ENCODE results near the gene SAMD3. TPM values are rescaled to one million over a fixed set of nuclear protein-coding genes. Genes with fewer than 3 reads are reported as not detected.
"Not testable (repeated sequence)": the region's sequence is repeated elsewhere in the genome, so short reads cannot be mapped to it uniquely, and the experiment has no call there.

The SAMD3 gene
- total and polyA plus RNA-seq, 2 of the 8 experiments (the other 6 are each of a cell fraction or from before 2014, with no cell fraction given): 1.8 to 1.9 TPM

DNA sequence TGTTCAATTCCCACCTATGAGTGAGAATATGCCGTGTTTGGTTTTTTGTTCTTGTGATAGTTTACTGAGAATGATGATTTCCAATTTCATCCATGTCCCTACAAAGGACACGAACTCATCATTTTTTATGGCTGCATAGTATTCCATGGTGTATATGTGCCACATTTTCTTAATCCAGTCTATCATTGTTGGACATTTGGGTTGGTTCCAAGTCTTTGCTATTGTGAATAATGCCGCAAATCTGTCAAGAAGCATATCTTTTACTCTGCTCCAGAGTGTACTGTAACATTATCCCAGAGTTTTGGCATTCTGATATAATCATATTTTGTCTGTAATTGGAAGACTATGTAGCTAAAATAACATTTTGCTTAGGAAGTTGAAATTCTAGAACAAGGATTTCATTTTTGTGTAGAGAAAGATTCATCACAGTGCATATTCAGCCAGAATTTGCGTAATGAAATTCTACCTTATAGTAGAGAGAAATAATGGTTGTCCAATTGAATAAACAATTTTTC, 105.5 kb downstream of the SAMD3 start:
- H3K27ac ChIP-seq (ENCODE audit: low read depth, low read length); H3K14ac ChIP-seq (ENCODE audit: insufficient read length); H2BK15ac ChIP-seq (ENCODE audit: low read length); H3K36me3 ChIP-seq (ENCODE audit: control insufficient read depth in 2 of 4, insufficient read depth in 4 of 4, low read length in 3 of 4); H4K20me1 ChIP-seq (replicated peaks in 1 of 2; ENCODE audit: control insufficient read depth in 1 of 2, insufficient read depth in 2 of 2, low read length in 2 of 2); POLR2A ChIA-PET (ENCODE audit: partially characterized antibody); CTCF ChIA-PET (ENCODE audit: partially characterized antibody); H3K9ac ChIP-seq (replicated peaks in 1 of 4; ENCODE audit: extremely low read depth in 1 of 4, low read depth in 3 of 4, low read length in 3 of 4); H3K9me3 ChIP-seq (ENCODE audit: insufficient read depth in 2 of 2, low read depth in 1 of 2, low read length in 1 of 2); H3K18ac ChIP-seq (ENCODE audit: extremely low read depth, low read length); H2BK120ac ChIP-seq (replicated peaks; ENCODE audit: low read depth, low read length); H3K23ac ChIP-seq (ENCODE audit: insufficient read length); H3K4me2 ChIP-seq (ENCODE audit: insufficient read depth in 1 of 2, low read depth in 2 of 2, low read length in 2 of 2); H3K79me2 ChIP-seq (ENCODE audit: control insufficient read depth in 1 of 2, insufficient read depth in 2 of 2, low read length in 2 of 2); FAIRE-seq; H2BK5ac ChIP-seq (ENCODE audit: low read depth, low read length); H3K23me2 ChIP-seq (ENCODE audit: low read depth, low read length); H2AFZ ChIP-seq (ENCODE audit: low read length); H4K91ac ChIP-seq (replicated peaks; ENCODE audit: insufficient read length, low read length); H3K27me3 ChIP-seq (replicated peaks in 1 of 4; ENCODE audit: control insufficient read depth in 3 of 4, extremely low read depth in 1 of 4, insufficient read depth in 3 of 4, low read length in 3 of 4); H3K4ac ChIP-seq (replicated peaks; ENCODE audit: insufficient read length, low read depth, low read length); H2AK5ac ChIP-seq (ENCODE audit: low read depth, low read length); H4K8ac ChIP-seq (ENCODE audit: extremely low read depth, insufficient read depth, low read length); DNase-seq (ENCODE audit: low read depth in 1 of 2, low spot score in 2 of 2); H2BK20ac ChIP-seq (ENCODE audit: low read length); H2BK12ac ChIP-seq (ENCODE audit: low read depth, low read length); H3K56ac ChIP-seq (replicated peaks; ENCODE audit: insufficient read length, low read depth, low read length); H3K79me1 ChIP-seq (ENCODE audit: low read depth, low read length); H4K5ac ChIP-seq (ENCODE audit: insufficient read length, low read depth, low read length); H3K4me3 ChIP-seq (ENCODE audit: extremely low read depth in 1 of 4, insufficient read depth in 2 of 4, low read depth in 3 of 4, low read length in 4 of 4); H3K4me1 ChIP-seq (replicated peaks in 1 of 4; ENCODE audit: control insufficient read depth in 3 of 4, insufficient read depth in 4 of 4, low read length in 3 of 4): not testable (repeated sequence)
- 95% methylated on average over 2 of the region's 4 CpGs; no CpG with 5 or more reads in 1 of the 2 experiments for WGBS, 2 experiments (ENCODE audit: extremely low coverage in 1 of 2, insufficient coverage in 1 of 2, insufficient read length in 1 of 2, insufficient replicate concordance in 2 of 2, low coverage in 1 of 2, low lambda C conversion rate in 2 of 2, missing lambda C conversion rate in 1 of 2)

Measured in H1 (cell line).